Measurements from ENCODE around the gene SAV1. TPM values are rescaled to one million over a fixed set of nuclear protein-coding genes. Genes with fewer than 3 reads are reported as not detected.

SAV1 gene
- total RNA-seq, 1 donor from 2014 or later = 11.6 TPM

DNA sequence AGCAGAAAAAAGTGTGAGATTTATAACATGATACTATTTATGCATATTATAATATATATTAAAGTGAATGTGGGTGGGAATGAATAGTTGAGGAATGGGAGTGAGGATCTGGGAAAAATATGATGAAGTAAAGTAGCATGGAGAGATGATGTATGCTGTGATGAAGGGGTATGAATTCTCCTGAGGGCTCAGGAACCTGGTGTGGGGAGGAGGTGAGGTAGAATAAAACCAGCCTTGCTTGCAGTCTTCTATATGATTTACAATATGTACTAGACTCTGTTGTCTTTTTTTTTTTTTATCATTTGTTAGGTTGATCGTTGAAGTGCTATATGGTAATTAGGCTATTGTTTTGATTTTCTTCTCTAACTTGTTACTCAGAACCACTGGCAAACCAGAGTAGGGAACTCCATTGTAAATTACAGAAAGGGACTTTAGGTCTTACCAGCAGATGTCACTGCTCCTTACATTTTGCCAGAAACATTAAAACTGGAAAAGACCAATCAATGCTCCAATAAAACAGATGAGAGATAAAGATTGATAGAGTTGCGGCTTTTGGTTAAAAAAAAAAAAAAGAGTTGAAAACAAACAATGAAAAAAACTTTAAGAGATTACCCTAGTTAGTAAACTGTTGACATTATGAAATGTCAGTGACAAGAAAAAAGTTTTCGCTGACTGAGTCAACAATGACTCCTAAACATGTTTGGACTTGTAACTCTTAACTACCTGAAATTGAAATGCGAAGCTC is 68.2 kb downstream of the SAV1 start:
- no peak overlapping the region for H3K4me3 Mint-ChIP-seq (ENCODE audit: unreplicated experiment)
- H3K9me3 Mint-ChIP-seq (ENCODE audit: unreplicated experiment) = no peaks in the 10 kb centered on the region
- H3K4me1 Mint-ChIP-seq (ENCODE audit: low read depth, unreplicated experiment) = peaks cover 2% of the 10 kb centered on the region
- DNase-seq = no peak
- H3K36me3 Mint-ChIP-seq (ENCODE audit: unreplicated experiment) = no peaks in the 10 kb centered on the region
- no peak overlapping the region for H3K27ac Mint-ChIP-seq (ENCODE audit: unreplicated experiment)
- TF ChIP-seq, protein P1, sequence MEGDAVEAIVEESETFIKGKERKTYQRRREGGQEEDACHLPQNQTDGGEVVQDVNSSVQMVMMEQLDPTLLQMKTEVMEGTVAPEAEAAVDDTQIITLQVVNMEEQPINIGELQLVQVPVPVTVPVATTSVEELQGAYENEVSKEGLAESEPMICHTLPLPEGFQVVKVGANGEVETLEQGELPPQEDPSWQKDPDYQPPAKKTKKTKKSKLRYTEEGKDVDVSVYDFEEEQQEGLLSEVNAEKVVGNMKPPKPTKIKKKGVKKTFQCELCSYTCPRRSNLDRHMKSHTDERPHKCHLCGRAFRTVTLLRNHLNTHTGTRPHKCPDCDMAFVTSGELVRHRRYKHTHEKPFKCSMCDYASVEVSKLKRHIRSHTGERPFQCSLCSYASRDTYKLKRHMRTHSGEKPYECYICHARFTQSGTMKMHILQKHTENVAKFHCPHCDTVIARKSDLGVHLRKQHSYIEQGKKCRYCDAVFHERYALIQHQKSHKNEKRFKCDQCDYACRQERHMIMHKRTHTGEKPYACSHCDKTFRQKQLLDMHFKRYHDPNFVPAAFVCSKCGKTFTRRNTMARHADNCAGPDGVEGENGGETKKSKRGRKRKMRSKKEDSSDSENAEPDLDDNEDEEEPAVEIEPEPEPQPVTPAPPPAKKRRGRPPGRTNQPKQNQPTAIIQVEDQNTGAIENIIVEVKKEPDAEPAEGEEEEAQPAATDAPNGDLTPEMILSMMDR (IDR thresholded peaks at IDR 0.05; ENCODE audit: partially characterized antibody, unreplicated experiment) = no peak
- H3K27me3 Mint-ChIP-seq (ENCODE audit: unreplicated experiment) = no peaks in the 10 kb centered on the region

DNA sequence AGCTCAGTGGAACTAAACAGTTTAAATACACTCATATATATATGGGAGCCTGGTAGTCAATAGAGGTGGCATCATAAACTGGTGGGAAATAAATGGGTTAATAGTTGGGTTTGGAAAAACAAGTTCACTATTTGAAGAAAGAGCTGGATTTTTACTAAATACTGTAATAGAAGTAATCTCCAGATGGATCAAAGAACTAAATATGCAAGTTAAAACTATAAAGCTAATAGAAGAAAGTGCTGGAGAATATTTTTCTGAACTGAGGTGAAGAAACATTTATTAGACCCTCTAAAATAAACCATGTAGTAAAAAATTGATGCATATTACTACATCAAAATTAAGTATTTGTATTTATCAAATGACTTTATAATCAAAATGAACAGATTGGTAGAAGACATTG is 69.3 kb downstream of the SAV1 start:
- no peaks in the 10 kb centered on the region for H3K36me3 Mint-ChIP-seq (ENCODE audit: unreplicated experiment)
- H3K4me3 Mint-ChIP-seq (ENCODE audit: unreplicated experiment) = no peak overlapping the region
- TF ChIP-seq, protein P1 (IDR thresholded peaks at IDR 0.05; ENCODE audit: partially characterized antibody, unreplicated experiment) = no peak
- H3K27me3 Mint-ChIP-seq (ENCODE audit: unreplicated experiment) = no peaks in the 10 kb centered on the region
- H3K4me1 Mint-ChIP-seq (ENCODE audit: low read depth, unreplicated experiment) = peaks cover 2% of the 10 kb centered on the region
- no peak overlapping the region for H3K27ac Mint-ChIP-seq (ENCODE audit: unreplicated experiment)
- H3K9me3 Mint-ChIP-seq (ENCODE audit: unreplicated experiment) = no peaks in the 10 kb centered on the region
- no peak for DNase-seq

DNA sequence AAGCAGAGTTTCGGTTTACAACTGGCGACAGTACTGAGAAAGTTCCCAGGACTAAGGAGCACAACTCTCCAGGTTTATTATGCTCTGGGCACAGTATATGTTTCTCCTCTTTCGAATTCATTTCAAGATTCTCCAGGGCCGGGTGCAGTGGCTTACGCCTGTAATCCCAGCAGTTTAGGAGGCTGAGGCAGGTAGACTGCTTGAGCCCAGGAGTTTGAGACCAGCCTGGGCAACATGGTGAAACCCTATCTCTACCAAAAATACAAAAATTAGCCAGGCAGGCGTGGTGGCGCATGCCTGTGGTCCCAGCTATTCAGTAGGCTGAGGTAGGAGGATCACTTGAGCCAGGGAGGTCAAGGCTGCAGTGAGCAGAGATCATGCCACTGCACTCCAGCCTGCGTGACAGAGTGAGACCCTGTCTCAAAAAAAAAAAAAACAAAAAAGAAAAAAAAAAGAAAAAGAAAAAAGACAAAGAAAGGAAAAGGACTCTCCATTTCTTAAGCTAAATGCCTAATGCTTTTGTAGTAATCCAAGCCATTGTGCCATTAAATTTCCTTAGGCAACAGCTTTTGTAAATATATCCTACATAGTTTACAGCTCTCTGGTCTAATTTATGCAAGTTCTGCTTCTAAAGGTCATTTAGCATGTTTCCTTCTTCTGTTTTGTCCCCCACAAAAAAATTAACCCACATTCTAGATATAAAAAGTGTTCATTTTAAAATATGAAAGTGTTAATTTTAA is 73.4 kb downstream of the SAV1 start:
- H3K4me1 Mint-ChIP-seq (ENCODE audit: low read depth, unreplicated experiment) = no peaks in the 10 kb centered on the region
- no peak for DNase-seq
- H3K4me3 Mint-ChIP-seq (ENCODE audit: unreplicated experiment) = no peak overlapping the region

DNA sequence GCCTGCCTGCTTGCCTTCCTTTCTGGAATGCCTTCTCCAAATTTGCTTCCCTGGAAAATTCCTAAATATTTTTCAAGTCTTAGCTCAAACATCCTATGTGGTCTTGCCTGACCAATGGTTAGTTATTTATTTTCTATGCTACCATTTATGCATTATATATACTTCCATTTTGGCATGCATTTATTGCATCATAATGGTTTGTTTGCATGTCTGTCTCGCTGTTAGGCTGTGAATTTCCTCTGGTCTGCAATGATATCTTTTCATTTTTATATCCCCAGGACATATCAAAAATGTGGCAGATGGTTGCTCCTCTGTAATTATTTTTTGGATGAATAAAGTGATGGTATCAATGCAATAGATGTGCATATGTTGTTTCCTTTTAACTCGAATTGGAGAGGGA is 77.6 kb downstream of the SAV1 start:
- Mint-ChIP-seq H3K4me3 (ENCODE audit: unreplicated experiment) (no peak overlapping the region), H3K4me1 (ENCODE audit: low read depth, unreplicated experiment) (no peaks in the 10 kb centered on the region), H3K27me3 (ENCODE audit: unreplicated experiment) (no peaks in the 10 kb centered on the region), H3K9me3 (ENCODE audit: unreplicated experiment) (no peaks in the 10 kb centered on the region), H3K36me3 (ENCODE audit: unreplicated experiment) (peaks cover 7% of the 10 kb centered on the region), H3K27ac (ENCODE audit: unreplicated experiment) (no peak overlapping the region)
- TF ChIP-seq, protein P1 (IDR thresholded peaks at IDR 0.05; ENCODE audit: partially characterized antibody, unreplicated experiment) = no peak
- DNase-seq = no peak

More for the DNA sequence above, 73.4 kb downstream of the SAV1 start:
- no peak overlapping the region for H3K27ac Mint-ChIP-seq (ENCODE audit: unreplicated experiment)
- H3K36me3 Mint-ChIP-seq (ENCODE audit: unreplicated experiment) = peaks cover 7% of the 10 kb centered on the region
- H3K9me3 Mint-ChIP-seq (ENCODE audit: unreplicated experiment) = no peaks in the 10 kb centered on the region
- TF ChIP-seq, protein P1 (IDR thresholded peaks at IDR 0.05; ENCODE audit: partially characterized antibody, unreplicated experiment) = no peak
- H3K27me3 Mint-ChIP-seq (ENCODE audit: unreplicated experiment) = no peaks in the 10 kb centered on the region

Other genes starting within 250 kb of the SAV1 start
- gene MAP4K5, start 135.7 kb downstream of the SAV1 start, total RNA-seq (ENCODE audit: unreplicated experiment) = 99.5 TPM
- gene ATL1, start 108.2 kb downstream of the SAV1 start, total RNA-seq (ENCODE audit: unreplicated experiment) = 44.0 TPM
- gene NIN, start 162.9 kb upstream of the SAV1 start, total RNA-seq (ENCODE audit: unreplicated experiment) = 104 TPM
- gene ABHD12B, start 203.7 kb upstream of the SAV1 start, total RNA-seq (ENCODE audit: unreplicated experiment) = 0.61 TPM

Data from glutamatergic neuron (in vitro differentiated cells).